SK-N-SH treated with all-trans-retinoic acid at 6 μM for 48 hours (cell line): ENCODE measurements around the gene CISD1.

Source experiments
- BACH2 ChIP-seq: fragments of 250-450 bp; sonication (Bioruptor Pico); IDR thresholded peaks from 2 replicates; pipeline ENCODE4 v1.9.0; 2021; ENCODE audit warnings: mild to moderate bottlenecking, borderline replicate concordance
- ESRRG ChIP-seq: fragments of 250-450 bp; sonication (Bioruptor Pico); IDR thresholded peaks from 2 replicates; pipeline ENCODE4 v1.6.1; 2021; ENCODE audit warnings: mild to moderate bottlenecking
- GLIS3 ChIP-seq: fragments of 250-450 bp; sonication (Bioruptor Pico); IDR thresholded peaks from 2 replicates; pipeline ENCODE4 v1.5.0; 2020; ENCODE audit warnings: mild to moderate bottlenecking, moderate library complexity
- PATZ1 ChIP-seq: fragments of 250-450 bp; sonication (Bioruptor Pico); IDR thresholded peaks from 2 replicates; pipeline ENCODE4 v1.8.0; 2020; ENCODE audit warnings: mild to moderate bottlenecking, moderate library complexity, borderline replicate concordance
- RARB ChIP-seq: fragments of 250-450 bp; sonication (Bioruptor Pico); IDR thresholded peaks from 2 replicates; pipeline ENCODE4 v1.8.0; 2021; ENCODE audit warnings: mild to moderate bottlenecking, moderate library complexity
- SNAI2 ChIP-seq: fragments of 250-450 bp; sonication (Bioruptor Pico); IDR thresholded peaks from 2 replicates; pipeline ENCODE4 v1.5.0; 2020; ENCODE audit warnings: mild to moderate bottlenecking, moderate library complexity
- TCF4 ChIP-seq: fragments of 250-450 bp; sonication (Bioruptor Pico); IDR thresholded peaks from 2 replicates; pipeline ENCODE4 v1.8.0; 2021; ENCODE audit warnings: mild to moderate bottlenecking, moderate library complexity, borderline replicate concordance
- ZFP3 ChIP-seq: fragments of 250-450 bp; sonication (Bioruptor Pico); IDR thresholded peaks from 2 replicates; pipeline ENCODE4 v1.5.0; 2020; ENCODE audit warnings: mild to moderate bottlenecking, moderate library complexity
- ZFP30 ChIP-seq: fragments of 450-650 bp; formaldehyde crosslinking; IDR thresholded peaks from 2 replicates; pipeline ENCODE4 v1.5.0; 2022; ENCODE audit warnings: mild to moderate bottlenecking, moderate library complexity
- ZNF565 ChIP-seq: fragments of 450-650 bp; formaldehyde crosslinking; conservative IDR thresholded peaks from 2 replicates; pipeline ENCODE4 v1.5.0; 2020; ENCODE audit warnings: low read depth, mild to moderate bottlenecking, moderate library complexity
- TF ChIP-seq, protein P1 (sequence below): fragments of 250-450 bp; sonication (Bioruptor Pico); IDR thresholded peaks from 2 replicates; pipeline ENCODE4 v1.5.1; 2021; ENCODE audit warnings: mild to moderate bottlenecking, moderate library complexity

- TF ChIP-seq TCF4 (CRISPR knock-in tag) (no peak), ZFP3 (no peak), GLIS3 (CRISPR knock-in tag) (no peak), SNAI2 (CRISPR knock-in tag) (no peak), ZFP30 (CRISPR knock-in tag) (no peak), PATZ1 (CRISPR knock-in tag) (no peak), BACH2 (CRISPR knock-in tag) (no peak), ESRRG (no peak), ZNF565 (CRISPR knock-in tag) (no peak), RARB (CRISPR knock-in tag) (no peak)
- TF ChIP-seq, protein P1, sequence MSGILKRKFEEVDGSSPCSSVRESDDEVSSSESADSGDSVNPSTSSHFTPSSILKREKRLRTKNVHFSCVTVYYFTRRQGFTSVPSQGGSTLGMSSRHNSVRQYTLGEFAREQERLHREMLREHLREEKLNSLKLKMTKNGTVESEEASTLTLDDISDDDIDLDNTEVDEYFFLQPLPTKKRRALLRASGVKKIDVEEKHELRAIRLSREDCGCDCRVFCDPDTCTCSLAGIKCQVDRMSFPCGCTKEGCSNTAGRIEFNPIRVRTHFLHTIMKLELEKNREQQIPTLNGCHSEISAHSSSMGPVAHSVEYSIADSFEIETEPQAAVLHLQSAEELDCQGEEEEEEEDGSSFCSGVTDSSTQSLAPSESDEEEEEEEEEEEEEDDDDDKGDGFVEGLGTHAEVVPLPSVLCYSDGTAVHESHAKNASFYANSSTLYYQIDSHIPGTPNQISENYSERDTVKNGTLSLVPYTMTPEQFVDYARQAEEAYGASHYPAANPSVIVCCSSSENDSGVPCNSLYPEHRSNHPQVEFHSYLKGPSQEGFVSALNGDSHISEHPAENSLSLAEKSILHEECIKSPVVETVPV (CRISPR knock-in tag): no peak
Observed at GRCh38 chr10:58282615-58283014, 13.7 kb downstream of the CISD1 start.
